ENCODE measurements around the gene STK32B.

STK32B gene

DNA sequence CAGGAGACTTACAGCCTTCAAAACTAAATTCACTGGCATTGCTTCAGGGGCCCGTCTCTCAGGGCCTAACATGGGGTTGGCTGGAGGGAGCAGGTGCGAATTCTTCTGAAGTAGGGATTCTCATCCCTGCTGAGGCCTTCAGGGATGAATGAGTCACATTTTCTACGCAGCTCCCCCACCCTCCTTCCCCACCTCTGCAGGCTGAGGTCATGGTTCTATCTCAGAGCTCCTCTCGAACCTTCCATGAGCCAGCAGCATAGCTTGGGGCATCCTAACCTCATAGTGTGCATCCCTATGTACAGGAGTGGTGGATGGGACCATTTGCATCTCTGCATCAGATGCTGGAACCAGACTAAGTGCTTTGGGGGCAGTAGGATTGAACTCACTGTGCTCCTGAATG is 347.8 kb downstream of the STK32B start:
- H3K4me3 ChIP-seq (ENCODE audit: low read depth, low read length): no peak overlapping the region
- TF ChIP-seq, protein P1, sequence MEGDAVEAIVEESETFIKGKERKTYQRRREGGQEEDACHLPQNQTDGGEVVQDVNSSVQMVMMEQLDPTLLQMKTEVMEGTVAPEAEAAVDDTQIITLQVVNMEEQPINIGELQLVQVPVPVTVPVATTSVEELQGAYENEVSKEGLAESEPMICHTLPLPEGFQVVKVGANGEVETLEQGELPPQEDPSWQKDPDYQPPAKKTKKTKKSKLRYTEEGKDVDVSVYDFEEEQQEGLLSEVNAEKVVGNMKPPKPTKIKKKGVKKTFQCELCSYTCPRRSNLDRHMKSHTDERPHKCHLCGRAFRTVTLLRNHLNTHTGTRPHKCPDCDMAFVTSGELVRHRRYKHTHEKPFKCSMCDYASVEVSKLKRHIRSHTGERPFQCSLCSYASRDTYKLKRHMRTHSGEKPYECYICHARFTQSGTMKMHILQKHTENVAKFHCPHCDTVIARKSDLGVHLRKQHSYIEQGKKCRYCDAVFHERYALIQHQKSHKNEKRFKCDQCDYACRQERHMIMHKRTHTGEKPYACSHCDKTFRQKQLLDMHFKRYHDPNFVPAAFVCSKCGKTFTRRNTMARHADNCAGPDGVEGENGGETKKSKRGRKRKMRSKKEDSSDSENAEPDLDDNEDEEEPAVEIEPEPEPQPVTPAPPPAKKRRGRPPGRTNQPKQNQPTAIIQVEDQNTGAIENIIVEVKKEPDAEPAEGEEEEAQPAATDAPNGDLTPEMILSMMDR (conservative IDR thresholded peaks at IDR 0.05; ENCODE audit: low read depth, low read length): no peak
- no peak for DNase-seq (ENCODE audit: low read depth)

DNA sequence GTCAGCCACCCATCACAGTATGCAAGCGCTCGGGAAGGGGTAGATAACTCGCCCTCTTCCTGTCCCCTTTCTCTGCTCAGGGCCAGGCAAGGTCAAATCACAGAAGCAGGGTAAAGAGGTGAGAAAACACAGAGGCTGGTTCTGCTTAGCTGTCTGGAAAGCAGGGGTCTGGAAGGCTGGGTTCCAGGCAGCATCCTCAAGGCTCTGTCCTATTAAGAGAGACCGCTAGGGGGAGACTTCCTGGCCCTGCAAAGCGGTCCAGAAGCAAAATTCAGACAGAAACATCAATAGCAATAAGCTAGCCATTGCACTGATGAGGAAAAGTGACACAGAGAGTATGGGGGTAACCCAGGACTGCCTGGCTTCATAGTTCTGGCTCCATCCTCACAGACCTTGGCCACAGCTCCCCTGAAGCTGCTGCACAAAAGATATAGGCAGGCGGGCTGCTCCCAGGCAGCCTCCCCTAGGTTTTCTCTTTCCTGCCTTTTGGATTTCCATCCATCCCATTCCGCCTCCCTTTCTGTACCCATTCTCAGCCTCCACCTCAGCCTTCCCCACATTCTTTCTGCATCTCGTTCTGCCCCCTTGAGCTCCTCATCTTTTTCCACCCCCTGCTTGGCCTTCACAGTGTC is 348.6 kb downstream of the STK32B start:
- peak; percentile 64 for DNase-seq (ENCODE audit: low read depth)
- no peak overlapping the region for H3K4me3 ChIP-seq (ENCODE audit: low read depth, low read length)
- TF ChIP-seq, protein P1 (conservative IDR thresholded peaks at IDR 0.05; ENCODE audit: low read depth, low read length): peak; percentile 90

DNA sequence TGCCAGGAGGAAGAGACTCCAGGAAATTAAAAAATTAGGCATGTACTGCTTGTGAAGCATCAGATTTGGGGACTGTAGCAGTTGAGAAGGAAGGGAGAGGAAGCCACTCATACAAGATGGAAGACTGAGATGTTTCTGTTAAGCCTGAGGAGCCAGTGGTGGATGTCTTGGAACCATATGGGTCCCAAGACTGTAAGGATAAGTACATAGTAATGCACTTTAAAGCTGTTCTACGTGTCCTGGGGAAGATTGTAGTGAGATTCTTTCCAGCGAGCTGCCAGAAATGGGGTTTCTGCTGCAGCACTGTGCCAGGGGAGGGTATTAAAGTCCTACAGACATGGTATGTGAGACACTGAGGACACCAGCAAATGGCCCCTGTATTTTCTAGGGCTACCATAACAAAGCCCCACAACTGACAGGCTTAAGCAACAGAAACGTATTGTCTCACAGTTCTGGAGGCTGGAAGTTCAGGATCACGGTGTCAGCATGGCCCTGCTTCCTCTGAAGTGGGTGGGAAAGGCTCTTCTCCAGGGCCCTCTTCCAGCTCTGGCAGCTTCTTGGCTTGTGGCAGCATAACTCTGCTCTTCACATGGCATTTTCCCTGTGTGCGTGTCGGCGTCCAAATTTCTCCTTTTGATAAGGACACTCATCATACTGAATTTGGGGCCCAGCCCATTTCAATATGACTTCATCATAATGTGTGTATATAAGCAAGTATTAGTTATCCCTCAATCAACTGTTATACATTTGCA is 352.6 kb downstream of the STK32B start:
- no peak for DNase-seq (ENCODE audit: low read depth)
- H3K4me3 ChIP-seq (ENCODE audit: low read depth, low read length): no peak overlapping the region
- TF ChIP-seq, protein P1 (conservative IDR thresholded peaks at IDR 0.05; ENCODE audit: low read depth, low read length): no peak

DNA sequence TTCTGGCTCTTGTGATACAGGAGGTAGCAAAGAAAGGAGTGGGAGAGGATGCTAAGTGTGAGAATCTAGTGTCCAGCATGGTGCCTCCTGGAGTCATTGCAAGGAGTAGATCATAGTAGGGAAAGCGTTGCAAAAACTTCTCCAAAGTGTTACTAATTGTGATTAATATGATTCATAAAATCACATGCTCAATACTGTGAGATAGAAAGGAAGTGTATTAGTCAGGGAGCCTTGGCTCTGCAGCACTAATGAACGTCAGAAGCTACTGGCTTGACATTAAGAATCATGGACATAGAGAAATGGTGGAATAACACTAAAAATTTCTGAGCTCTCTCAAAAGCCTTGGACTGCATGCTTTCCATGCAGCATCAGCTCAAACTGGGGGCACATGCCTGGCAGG is 358.0 kb downstream of the STK32B start:
- no peak overlapping the region for H3K4me3 ChIP-seq (ENCODE audit: low read depth, low read length)
- no peak for DNase-seq (ENCODE audit: low read depth)
- TF ChIP-seq, protein P1 (conservative IDR thresholded peaks at IDR 0.05; ENCODE audit: low read depth, low read length): no peak

DNA sequence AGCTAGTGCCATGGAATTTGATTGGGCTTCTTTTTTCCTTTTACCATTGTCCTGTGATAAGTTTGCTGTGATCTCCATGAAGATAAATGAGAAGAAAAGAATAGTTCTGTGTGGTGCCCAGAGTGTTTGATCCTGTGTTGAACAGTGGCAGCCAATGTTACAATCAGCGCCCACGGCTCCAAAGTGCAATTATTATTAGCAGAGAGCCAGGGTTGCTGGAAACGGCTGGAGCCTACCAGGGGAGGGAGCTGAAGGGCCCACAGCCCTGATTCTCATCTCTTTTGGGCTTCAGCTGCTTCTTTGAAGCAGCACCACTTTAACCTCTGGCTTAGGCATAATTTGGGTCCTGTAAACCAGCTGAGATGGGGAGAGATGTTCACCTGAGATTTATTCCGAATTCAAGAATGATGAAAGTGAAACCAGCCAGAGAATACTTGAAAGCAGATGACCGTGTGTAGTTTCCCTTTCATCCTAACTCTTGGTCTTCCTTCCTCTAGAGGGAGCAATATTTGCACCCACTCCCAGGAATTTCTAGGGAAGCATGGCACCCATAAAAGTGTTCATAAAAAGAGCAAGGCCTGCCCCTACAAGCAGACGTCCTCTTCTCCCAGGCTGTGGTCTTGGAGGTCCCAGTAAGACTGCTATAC is 358.8 kb downstream of the STK32B start:
- H3K4me3 ChIP-seq (ENCODE audit: low read depth, low read length): no peak overlapping the region
- DNase-seq (ENCODE audit: low read depth): no peak
- TF ChIP-seq, protein P1 (conservative IDR thresholded peaks at IDR 0.05; ENCODE audit: low read depth, low read length): peak; percentile 24

DNA sequence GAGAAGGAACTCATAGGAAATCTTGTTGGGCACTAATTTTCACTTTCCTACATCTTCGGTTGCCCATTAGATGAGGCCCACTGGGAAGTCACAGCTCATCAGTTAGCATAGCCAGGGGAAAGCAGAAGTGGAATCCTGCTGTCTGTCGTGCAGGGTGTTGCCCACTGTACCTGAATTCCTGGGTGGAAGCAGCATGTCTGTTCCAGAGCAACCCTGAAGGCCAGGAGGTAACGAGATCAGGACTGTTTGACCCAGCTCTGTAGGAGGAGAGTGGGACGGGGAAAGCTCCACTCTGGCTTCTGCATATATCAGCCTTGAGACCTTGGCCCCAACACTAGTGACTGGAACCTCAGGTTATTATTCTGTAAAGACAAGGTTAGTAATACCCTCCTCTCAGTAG is 361.0 kb downstream of the STK32B start:
- H3K4me3 ChIP-seq (ENCODE audit: low read depth, low read length): no peak overlapping the region
- TF ChIP-seq, protein P1 (conservative IDR thresholded peaks at IDR 0.05; ENCODE audit: low read depth, low read length): no peak

More for the DNA sequence above, 361.0 kb downstream of the STK32B start:
- no peak for DNase-seq (ENCODE audit: low read depth)
